Smooth muscle cell of bladder (primary cell): ENCODE measurements around the gene ZBTB7A. TPM values are rescaled to one million over a fixed set of nuclear protein-coding genes. Genes with fewer than 3 reads are reported as not detected.

Experiments used
- total RNA-seq: library from RNA; depleted of rRNA; stranded (reverse); fragments of >200 nt; gene quantifications from 2 replicates; pipeline ENCODE4 v1.2.3, GENCODE V29; 2014

The ZBTB7A gene
- 8.5 and 13.2 TPM in 2 replicates for total RNA-seq

DNA sequence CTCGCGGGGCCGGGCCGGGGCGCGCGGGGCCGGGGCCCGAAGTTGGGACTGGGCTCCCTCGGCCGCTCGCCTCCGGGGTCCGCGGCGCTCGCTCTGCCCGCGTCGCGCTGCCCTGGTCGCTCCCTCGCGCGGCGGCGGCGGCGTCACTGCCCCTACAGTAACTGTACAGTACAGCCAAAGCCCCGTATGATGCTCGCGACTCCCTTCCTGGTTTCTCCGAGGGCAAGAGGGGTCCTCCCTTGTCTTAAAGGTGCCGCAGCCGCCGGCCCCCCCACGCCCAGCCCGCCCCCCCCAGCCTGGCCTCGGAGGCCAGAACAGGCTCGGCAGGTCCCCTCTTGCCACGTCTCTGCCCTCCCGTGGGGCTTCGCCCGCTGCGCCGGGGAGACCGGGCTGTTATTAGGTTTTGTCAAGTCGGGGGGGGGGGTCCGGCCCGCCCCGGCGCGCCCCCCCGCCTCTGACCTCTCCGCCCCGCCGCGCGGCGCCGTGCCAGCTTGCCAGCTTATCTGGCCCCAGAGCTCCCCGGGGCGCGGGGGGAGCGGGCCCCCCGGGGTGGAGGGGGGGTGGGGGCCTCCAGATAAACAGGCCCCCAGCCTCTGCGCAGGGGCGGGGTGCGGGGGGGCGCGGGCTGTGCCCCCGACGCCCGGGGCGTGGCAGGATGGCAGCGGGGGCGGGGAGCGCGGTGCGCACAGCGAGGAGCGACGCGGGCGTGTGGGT, at the start of gene ZBTB7A:
ZBTB7A (minus strand) TSS at position 218 of the 714 bp plus-strand sequence. CDS start 11,667 bp downstream, outside the sequence.

DNA sequence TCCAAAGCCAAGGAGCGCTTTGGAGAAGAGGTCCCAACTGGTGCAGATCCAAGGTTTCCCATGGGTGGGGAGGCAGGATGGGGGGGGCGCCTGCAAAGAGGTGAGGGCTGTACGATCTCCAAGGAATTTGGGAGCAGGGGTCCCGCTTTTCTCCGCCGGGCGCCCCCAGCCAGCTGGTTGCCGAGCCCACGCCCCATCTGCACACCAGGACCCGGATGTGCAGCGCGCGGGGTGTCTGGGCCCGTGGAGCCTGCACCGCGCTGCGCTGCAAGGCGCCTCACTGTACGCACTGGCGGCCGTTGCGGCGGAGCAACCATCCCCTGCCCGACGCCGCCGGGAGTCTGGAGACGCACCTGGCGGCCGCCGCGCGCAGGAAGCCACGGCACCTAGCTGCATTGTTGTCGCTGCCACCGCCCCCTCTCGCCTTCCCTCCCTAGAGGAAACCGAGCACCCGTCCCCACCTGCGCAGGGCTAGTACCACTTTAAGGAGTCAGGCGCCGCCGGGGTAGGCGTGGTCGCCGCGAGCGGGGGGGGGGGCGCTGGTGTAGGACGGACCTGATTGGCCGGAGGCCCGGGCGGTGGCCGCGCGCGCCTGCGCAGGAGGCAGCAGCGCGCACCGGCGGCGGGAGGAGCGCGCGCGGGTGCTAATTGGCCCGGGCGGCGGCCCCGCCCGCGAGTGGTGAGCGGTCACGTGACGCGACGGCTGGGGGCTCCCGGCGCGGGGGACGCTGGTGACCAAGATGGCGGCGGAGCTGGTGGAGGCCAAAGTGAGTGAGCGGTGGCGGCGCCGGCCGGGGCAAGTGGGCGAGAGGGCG, 59.5 kb downstream of the ZBTB7A start, which contains the start of gene PIAS4:
PIAS4 (plus strand) TSS at position 716 of the 815 bp plus-strand sequence; CDS start at position 741, 25 bp downstream.

Other genes starting within 250 kb of the ZBTB7A start
- not detected in 2 replicates for gene ZFR2, start 197.9 kb downstream of the ZBTB7A start, total RNA-seq
- 0.18 and 0.28 TPM in 2 replicates for gene ATCAY, start 186.2 kb downstream of the ZBTB7A start, total RNA-seq
- gene NMRK2, start 133.8 kb downstream of the ZBTB7A start, total RNA-seq: not detected in 2 replicates
- gene DAPK3, start 95.8 kb downstream of the ZBTB7A start, total RNA-seq: 135 and 149 TPM in 2 replicates
- gene EEF2, start 81.4 kb downstream of the ZBTB7A start, total RNA-seq: 4,154 and 4,292 TPM in 2 replicates
- gene PIAS4, start 59.2 kb downstream of the ZBTB7A start, total RNA-seq: 20.1 and 25.1 TPM in 2 replicates
- 243 and 270 TPM in 2 replicates for gene MAP2K2, start 57.2 kb upstream of the ZBTB7A start, total RNA-seq
- gene CREB3L3, start 86.7 kb upstream of the ZBTB7A start, total RNA-seq: not detected in 2 replicates
- gene SIRT6, start 115.7 kb upstream of the ZBTB7A start, total RNA-seq: 7.4 and 9.2 TPM in 2 replicates
- gene ANKRD24, start 115.8 kb upstream of the ZBTB7A start, total RNA-seq: 1.1 and 2.6 TPM in 2 replicates
- gene EBI3, start 162.6 kb upstream of the ZBTB7A start, total RNA-seq: not detected in 2 replicates
- gene YJU2, start 180.2 kb upstream of the ZBTB7A start, total RNA-seq: 10.7 and 11.9 TPM in 2 replicates
- not detected in 2 replicates for gene SHD, start 212.4 kb upstream of the ZBTB7A start, total RNA-seq
- not detected in 2 replicates for gene TMIGD2, start 235.5 kb upstream of the ZBTB7A start, total RNA-seq
- 5.4 and 5.7 TPM in 2 replicates for gene FSD1, start 237.7 kb upstream of the ZBTB7A start, total RNA-seq